Lower lobe of right lung (tissue), 2 donors: Measurements from ENCODE around the gene GLYAT. TPM values are rescaled to one million over a fixed set of nuclear protein-coding genes. Genes with fewer than 3 reads are reported as not detected.

ENCODE experiments used
- ATAC-seq, 2 donors: fragments of 200-7000 bp; cut with Tn5 transposase; one replicate each; pipeline ENCODE4 v1.9.1; 2020 to 2022; ENCODE audit warnings: mild to moderate bottlenecking in 2 of 2, moderate library complexity in 2 of 2
- DNase-seq: peaks from one replicate; pipeline ENCODE4 v3.0.0-alpha.2; 2020
- H3K27ac ChIP-seq: fragments of 200-600 bp; one replicate; pipeline ENCODE4 v1.8.0; 2022
- H3K27me3 ChIP-seq: fragments of 200-600 bp; one replicate; pipeline ENCODE4 v1.8.0; 2022; ENCODE audit warnings: low read depth
- H3K36me3 ChIP-seq: fragments of 200-600 bp; one replicate; pipeline ENCODE4 v1.8.0; 2022; ENCODE audit warnings: mild to moderate bottlenecking
- H3K4me1 ChIP-seq: fragments of 200-600 bp; one replicate; pipeline ENCODE4 v1.8.0; 2022
- H3K4me3 ChIP-seq: fragments of 200-600 bp; one replicate; pipeline ENCODE4 v1.8.0; 2022; ENCODE audit warnings: mild to moderate bottlenecking
- H3K9me3 ChIP-seq: fragments of 200-600 bp; one replicate; pipeline ENCODE4 v1.8.0; 2022
- CTCF ChIP-seq: fragments of 200-600 bp; IDR thresholded peaks from one replicate; pipeline ENCODE4 v1.8.0; 2022; ENCODE audit warnings: antibody characterized with exemption, mild to moderate bottlenecking
- intact Hi-C: fragments of 100-400 bp; cut with DNase I; formaldehyde crosslinking; loops from one replicate; pipeline ENCODE4 v1.11.0; 2022
- total RNA-seq: library from RNA; stranded (reverse); fragmentation: NEBNext Ultra II Directional; extraction: Animal tissue kit (Norgen Biotek cat#: 25700); gene quantifications from one replicate; pipeline ENCODE4 v1.2.1, GENCODE V29; 2021
- donor health status: DM: no; HTN: yes; CAD: no; lungs with severe emphysema.

Gene GLYAT
- total RNA-seq, 1 donor from 2014 or later = not detected

- TF ChIP-seq CTCF = no peak
- Histone ChIP-seq H3K27me3 (no peaks in the 10 kb centered on the region), H3K36me3 (no peaks in the 10 kb centered on the region), H3K9me3 (no peaks in the 10 kb centered on the region), H3K27ac (no peak overlapping the region), H3K4me1 (peaks cover 11% of the 10 kb centered on the region), H3K4me3 (no peak overlapping the region)
- ATAC-seq (no peak), DNase-seq (no peak)
- intact Hi-C loops = no loop called here
These were observed 1.1 kb downstream of the GLYAT start for GRCh38 chr11:58730507-58731089.

GRCh38 chr11:58727415-58727797 lies 4.3 kb downstream of the GLYAT start:
- no peak for TF ChIP-seq CTCF
- DNase-seq (no peak), ATAC-seq (no peak)
- Histone ChIP-seq H3K9me3 (no peaks in the 10 kb centered on the region), H3K36me3 (no peaks in the 10 kb centered on the region), H3K27ac (no peak overlapping the region), H3K4me1 (peaks cover 11% of the 10 kb centered on the region), H3K4me3 (no peak overlapping the region), H3K27me3 (no peaks in the 10 kb centered on the region)
- intact Hi-C loops = no loop called here

GRCh38 chr11:58726737-58727414 lies 4.9 kb downstream of the GLYAT start:
- intact Hi-C loops = no loop called here
- no peak overlapping the region for H3K27ac ChIP-seq

GRCh38 chr11:58719406-58720117 lies 12.2 kb downstream of the GLYAT start:
- Histone ChIP-seq H3K4me3 (no peak overlapping the region), H3K27ac (no peak overlapping the region), H3K36me3 (no peaks in the 10 kb centered on the region), H3K9me3 (no peaks in the 10 kb centered on the region), H3K4me1 (no peaks in the 10 kb centered on the region), H3K27me3 (no peaks in the 10 kb centered on the region)
- no peak for TF ChIP-seq CTCF
- DNase-seq = no peak
- ATAC-seq = no peak
- intact Hi-C loops = no loop called here

More at GRCh38 chr11:58726737-58727414, 4.9 kb downstream of the GLYAT start:
- no peak overlapping the region for H3K4me3 ChIP-seq
- no peaks in the 10 kb centered on the region for H3K27me3 ChIP-seq
- no peak for ATAC-seq
- H3K9me3 ChIP-seq = no peaks in the 10 kb centered on the region
- H3K36me3 ChIP-seq = no peaks in the 10 kb centered on the region
- TF ChIP-seq CTCF = no peak
- H3K4me1 ChIP-seq = peaks cover 11% of the 10 kb centered on the region
- DNase-seq = no peak

- no peak for TF ChIP-seq CTCF
- DNase-seq = no peak
- H3K27ac ChIP-seq = no peak overlapping the region
- H3K4me3 ChIP-seq = no peak overlapping the region
- H3K9me3 ChIP-seq = no peaks in the 10 kb centered on the region
- H3K27me3 ChIP-seq = no peaks in the 10 kb centered on the region
- no peaks in the 10 kb centered on the region for H3K36me3 ChIP-seq
- ATAC-seq = no peak
- intact Hi-C loops = no loop called here
- no peaks in the 10 kb centered on the region for H3K4me1 ChIP-seq
These were observed 19.2 kb downstream of the GLYAT start for GRCh38 chr11:58712531-58712930.
